Trophoblast cell (in vitro differentiated cells and primary cell): ENCODE data around the gene FAH.

ENCODE experiments used
- DNase-seq, 2 donors: peaks; one replicate each; pipeline ENCODE4 v3.0.0-alpha.2; 2016
- H2AFZ ChIP-seq: 2 replicates; pipeline ENCODE4 v1.6.1; 2013; ENCODE audit warnings: low read length, moderate library complexity, mild to moderate bottlenecking; ENCODE audit not compliant: insufficient read depth, poor library complexity
- H2AK5ac ChIP-seq: 2 replicates; pipeline ENCODE4 v1.6.1; 2013; ENCODE audit warnings: mild to moderate bottlenecking, low read length
- H2BK120ac ChIP-seq: 2 replicates; pipeline ENCODE4 v1.6.1; 2013; ENCODE audit warnings: low read length, mild to moderate bottlenecking, moderate library complexity; ENCODE audit not compliant: insufficient read depth, poor library complexity
- H2BK12ac ChIP-seq: 2 replicates; pipeline ENCODE4 v1.6.1; 2013; ENCODE audit warnings: mild to moderate bottlenecking, low read length, moderate library complexity
- H2BK5ac ChIP-seq: 2 replicates; pipeline ENCODE4 v1.6.1; 2013; ENCODE audit warnings: low read length, low read depth, moderate library complexity, mild to moderate bottlenecking; ENCODE audit not compliant: poor library complexity
- H3K14ac ChIP-seq: 2 replicates; pipeline ENCODE4 v1.6.1; 2013; ENCODE audit warnings: mild to moderate bottlenecking, low read length
- H3K18ac ChIP-seq: 2 replicates; pipeline ENCODE4 v1.6.1; 2013; ENCODE audit warnings: mild to moderate bottlenecking, low read length
- H3K23ac ChIP-seq: 2 replicates; pipeline ENCODE4 v1.6.1; 2013; ENCODE audit warnings: low read length
- H3K27ac ChIP-seq: 2 replicates; pipeline ENCODE4 v1.5.1; 2013; ENCODE audit warnings: low read depth, mild to moderate bottlenecking, inconsistent platforms, low read length, moderate library complexity
- H3K27me3 ChIP-seq: 2 replicates; pipeline ENCODE4 v1.6.1; 2013; ENCODE audit warnings: inconsistent platforms, mild to moderate bottlenecking, low read length, moderate library complexity; ENCODE audit not compliant: insufficient read depth
- H3K36me3 ChIP-seq, 2 experiments: 1 replicate in 1 of 2; 2 replicates in 1 of 2; pipeline ENCODE4 v1.6.1; 2013; ENCODE audit warnings: low read length in 2 of 2, mild to moderate bottlenecking in 2 of 2, moderate library complexity in 1 of 2; ENCODE audit not compliant: insufficient read depth in 2 of 2, control insufficient read depth in 1 of 2
- H3K4ac ChIP-seq: 2 replicates; pipeline ENCODE4 v1.6.1; 2013; ENCODE audit warnings: low read depth, mild to moderate bottlenecking, low read length, moderate library complexity
- H3K4me1 ChIP-seq, 2 experiments: 1 replicate in 1 of 2; 2 replicates in 1 of 2; pipeline ENCODE4 v1.6.1; 2013; ENCODE audit warnings: low read length in 2 of 2, mild to moderate bottlenecking in 2 of 2, moderate library complexity in 1 of 2; ENCODE audit not compliant: insufficient read depth in 2 of 2, control insufficient read depth in 1 of 2
- H3K4me2 ChIP-seq: 2 replicates; pipeline ENCODE4 v1.6.1; 2013; ENCODE audit warnings: inconsistent platforms, mild to moderate bottlenecking, low read length, moderate library complexity
- H3K4me3 ChIP-seq: 2 replicates; pipeline ENCODE4 v1.5.1; 2013; ENCODE audit warnings: mild to moderate bottlenecking, low read depth, low read length, inconsistent platforms
- H3K79me1 ChIP-seq: one replicate; pipeline ENCODE4 v1.6.1; 2013; ENCODE audit warnings: low read length
- H3K79me2 ChIP-seq: 2 replicates; pipeline ENCODE4 v1.6.1; 2013; ENCODE audit warnings: low read length, mild to moderate bottlenecking; ENCODE audit not compliant: control insufficient read depth, insufficient read depth, poor library complexity
- H3K9ac ChIP-seq: 2 replicates; pipeline ENCODE4 v1.6.1; 2013; ENCODE audit warnings: mild to moderate bottlenecking, low read length
- H3K9me3 ChIP-seq: 2 replicates; pipeline ENCODE4 v1.6.1; 2013; ENCODE audit warnings: low read depth, mild to moderate bottlenecking, control low read depth, inconsistent platforms, low read length; ENCODE audit not compliant: insufficient read depth
- H4K12ac ChIP-seq: 2 replicates; pipeline ENCODE4 v1.6.1; 2013; ENCODE audit warnings: low read depth, mild to moderate bottlenecking, low read length, moderate library complexity
- H4K8ac ChIP-seq: 2 replicates; pipeline ENCODE4 v1.6.1; 2013; ENCODE audit warnings: low read depth, mild to moderate bottlenecking, low read length, moderate library complexity
- H4K91ac ChIP-seq: one replicate; pipeline ENCODE4 v1.6.1; 2013; ENCODE audit warnings: low read depth, mild to moderate bottlenecking, low read length, moderate library complexity
- WGBS: extraction: QIAGEN DNeasy Blood & Tissue Kit; methylation state at CpG from one replicate; pipeline ENCODE4 v1.1.7; 2013; ENCODE audit warnings: missing lambda C conversion rate; ENCODE audit not compliant: insufficient read length, insufficient coverage; ENCODE audit errors: extremely low coverage; 5-methylcytosine and 5-hydroxymethylcytosine counted together

The FAH gene

GRCh38 chr15:80114114-80114513 lies 38.7 kb upstream of the FAH start:
- no peak for DNase-seq
- Histone ChIP-seq H3K79me2 (no peaks in the 10 kb centered on the region), H2BK120ac (no peak overlapping the region), H4K8ac (no peak overlapping the region), H4K91ac (no peak overlapping the region), H3K4ac (no peak overlapping the region), H3K36me3 (no peaks in the 10 kb centered on the region), H3K4me2 (no peak overlapping the region), H3K14ac (no peak overlapping the region), H3K9me3 (no peaks in the 10 kb centered on the region), H3K27me3 (no peaks in the 10 kb centered on the region), H2BK5ac (no peak overlapping the region), H3K27ac (no peak overlapping the region), H3K4me3 (no peak overlapping the region), H2BK12ac (no peak overlapping the region), H3K4me1 (no peaks in the 10 kb centered on the region), H3K79me1 (no peaks in the 10 kb centered on the region), H4K12ac (no peak overlapping the region), H2AFZ (no peak overlapping the region), H3K9ac (no peak overlapping the region), H2AK5ac (no peak overlapping the region), H3K23ac (no peak overlapping the region), H3K18ac (no peak overlapping the region)
- no CpG with 5 or more reads among the region's 4 CpGs for WGBS

DNA sequence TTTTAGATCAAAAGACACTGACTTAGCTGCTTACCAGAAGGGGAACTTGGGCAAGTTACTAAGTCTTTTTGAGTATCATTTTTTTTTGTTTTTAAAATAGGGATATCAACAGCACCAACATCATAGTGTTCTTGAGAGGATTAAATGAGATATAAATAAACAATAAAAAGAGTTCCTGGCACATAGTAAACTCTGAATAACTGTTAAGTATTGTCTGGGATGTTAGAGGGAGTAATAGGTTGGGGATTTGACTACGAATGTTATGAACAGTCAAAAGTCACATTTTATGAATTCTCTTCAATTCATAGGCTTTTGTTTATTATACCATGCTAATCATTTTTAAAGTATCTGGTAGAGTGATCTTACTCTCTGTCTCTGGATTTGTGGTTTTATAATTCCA lies 37.8 kb upstream of the FAH start:
- Histone ChIP-seq H2BK120ac (no peak overlapping the region), H3K4me2 (no peak overlapping the region), H3K23ac (no peak overlapping the region), H4K12ac (no peak overlapping the region), H2AK5ac (no peak overlapping the region), H3K4ac (no peak overlapping the region), H2BK5ac (no peak overlapping the region), H4K91ac (no peak overlapping the region), H3K36me3 (no peaks in the 10 kb centered on the region), H2BK12ac (no peak overlapping the region), H3K27me3 (no peaks in the 10 kb centered on the region), H3K79me1 (no peaks in the 10 kb centered on the region), H3K79me2 (no peaks in the 10 kb centered on the region), H3K9ac (no peak overlapping the region), H3K9me3 (no peaks in the 10 kb centered on the region), H4K8ac (no peak overlapping the region), H3K4me1 (no peaks in the 10 kb centered on the region), H3K4me3 (no peak overlapping the region), H3K18ac (no peak overlapping the region), H2AFZ (no peak overlapping the region), H3K27ac (no peak overlapping the region), H3K14ac (no peak overlapping the region)
- no CpG with 5 or more reads among the region's 1 CpG for WGBS
- no peak for DNase-seq

GRCh38 chr15:80118956-80119355 lies 33.8 kb upstream of the FAH start:
- no peaks in the 10 kb centered on the region for H3K27me3 ChIP-seq
- H4K12ac ChIP-seq: no peak overlapping the region
- no peak overlapping the region for H3K14ac ChIP-seq
- H4K8ac ChIP-seq: no peak overlapping the region
- H3K36me3 ChIP-seq: peaks cover 2 to 7% of the 10 kb centered on the region in 2 experiments
- no peak overlapping the region for H2AFZ ChIP-seq
- H3K79me1 ChIP-seq: no peaks in the 10 kb centered on the region
- H3K9me3 ChIP-seq: no peaks in the 10 kb centered on the region
- H2AK5ac ChIP-seq: no peak overlapping the region
- H3K79me2 ChIP-seq: no peaks in the 10 kb centered on the region
- no peak overlapping the region for H3K23ac ChIP-seq
- H3K4me1 ChIP-seq: no peaks in the 10 kb centered on the region
- DNase-seq: no peak
- no CpG with 5 or more reads among the region's 2 CpGs for WGBS
- no peak overlapping the region for H3K9ac ChIP-seq
- H3K4me2 ChIP-seq: no peak overlapping the region
- no peak overlapping the region for H2BK5ac ChIP-seq
- H3K4ac ChIP-seq: no peak overlapping the region
- H3K27ac ChIP-seq: no peak overlapping the region
- H3K18ac ChIP-seq: no peak overlapping the region
- H2BK12ac ChIP-seq: no peak overlapping the region
- H4K91ac ChIP-seq: no peak overlapping the region
- H3K4me3 ChIP-seq: no peak overlapping the region
- H2BK120ac ChIP-seq: no peak overlapping the region

DNA sequence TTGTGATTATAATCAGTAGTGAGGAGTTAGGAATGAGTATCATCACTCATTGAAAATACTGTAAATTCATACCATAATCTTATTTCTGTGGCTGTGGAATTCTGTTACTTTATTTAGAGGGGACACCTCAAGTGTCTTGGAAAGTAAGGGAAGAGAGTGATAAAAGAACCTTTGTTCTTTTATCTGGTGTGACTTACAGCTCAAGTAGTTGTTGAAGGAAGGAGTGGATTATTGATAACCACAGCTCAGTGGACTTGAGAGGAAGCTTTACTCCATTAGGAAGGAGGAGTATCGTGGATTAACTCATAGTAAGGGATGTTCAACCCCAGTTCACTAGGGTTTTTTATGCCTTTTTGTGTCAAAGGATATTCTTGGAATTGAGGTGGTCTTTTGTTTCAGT lies 32.2 kb upstream of the FAH start:
- Histone ChIP-seq H2AFZ (no peak overlapping the region), H3K79me1 (no peaks in the 10 kb centered on the region), H3K4me3 (no peak overlapping the region), H3K23ac (no peak overlapping the region), H4K91ac (no peak overlapping the region), H2BK5ac (no peak overlapping the region), H4K8ac (no peak overlapping the region), H3K9me3 (no peaks in the 10 kb centered on the region), H3K14ac (no peak overlapping the region), H4K12ac (no peak overlapping the region), H2BK120ac (no peak overlapping the region), H2AK5ac (no peak overlapping the region), H3K27ac (no peak overlapping the region), H3K4ac (no peak overlapping the region), H3K79me2 (no peaks in the 10 kb centered on the region), H3K4me2 (no peak overlapping the region), H3K4me1 (no peaks in the 10 kb centered on the region), H3K9ac (no peak overlapping the region), H3K36me3 (peaks cover 2 to 7% of the 10 kb centered on the region in 2 experiments), H2BK12ac (no peak overlapping the region), H3K18ac (no peak overlapping the region), H3K27me3 (no peaks in the 10 kb centered on the region)
- no peak for DNase-seq
- no CpG with 5 or more reads among the region's 1 CpG for WGBS
